AG08395 (cell line): ENCODE results near the gene THSD7B.
A peak's percentile ranks its signal among the peaks of the same experiment; 100 is the strongest.

Experiments used
- DNase-seq: peaks from one replicate; pipeline ENCODE4 v3.0.0; 2012; ENCODE audit warnings: mixed read lengths, low spot score

The THSD7B gene

GRCh38 chr2:137383391-137383790, 618.0 kb downstream of the THSD7B start:
- no peak for DNase-seq

GRCh38 chr2:137387044-137387443, 621.7 kb downstream of the THSD7B start:
- no peak for DNase-seq

- DNase-seq = no peak
These were observed 640.2 kb downstream of the THSD7B start for GRCh38 chr2:137405496-137405895.

GRCh38 chr2:137411585-137411984, 646.2 kb downstream of the THSD7B start:
- DNase-seq = no peak

GRCh38 chr2:137420744-137421143, 655.4 kb downstream of the THSD7B start:
- no peak for DNase-seq

GRCh38 chr2:137435162-137435561, 669.8 kb downstream of the THSD7B start:
- DNase-seq = no peak

GRCh38 chr2:137437386-137437785, 672.0 kb downstream of the THSD7B start:
- DNase-seq = no peak

GRCh38 chr2:137444970-137445369, 679.6 kb downstream of the THSD7B start:
- DNase-seq = no peak

GRCh38 chr2:137449454-137449853, 684.1 kb downstream of the THSD7B start:
- no peak for DNase-seq

GRCh38 chr2:137454886-137455285, 689.5 kb downstream of the THSD7B start:
- DNase-seq = no peak

GRCh38 chr2:137467246-137467862, 702.0 kb downstream of the THSD7B start:
- peak; percentile 2 for DNase-seq

GRCh38 chr2:137493261-137493660, 727.9 kb downstream of the THSD7B start:
- DNase-seq = no peak

GRCh38 chr2:137500599-137500998, 735.3 kb downstream of the THSD7B start:
- no peak for DNase-seq

GRCh38 chr2:137507237-137507636, 741.9 kb downstream of the THSD7B start:
- DNase-seq = no peak

- no peak for DNase-seq
These were observed 743.5 kb downstream of the THSD7B start for GRCh38 chr2:137508739-137509384.

- no peak for DNase-seq
These were observed 746.2 kb downstream of the THSD7B start for GRCh38 chr2:137511526-137511925.

GRCh38 chr2:137521653-137522619, 756.6 kb downstream of the THSD7B start:
- DNase-seq = no peak

- no peak for DNase-seq
These were observed 757.3 kb downstream of the THSD7B start for GRCh38 chr2:137522620-137523011.

- DNase-seq = no peak
These were observed 758.6 kb downstream of the THSD7B start for GRCh38 chr2:137523931-137524330.

- DNase-seq = no peak
These were observed 759.8 kb downstream of the THSD7B start for GRCh38 chr2:137525132-137525531.

GRCh38 chr2:137525641-137526190, 760.4 kb downstream of the THSD7B start:
- DNase-seq = no peak

GRCh38 chr2:137535897-137536296, 770.6 kb downstream of the THSD7B start:
- no peak for DNase-seq

- DNase-seq = no peak
These were observed 774.0 kb downstream of the THSD7B start for GRCh38 chr2:137539336-137539735.
